SU-DHL-6 (cell line): Measurements from ENCODE around the gene EHMT2.

ENCODE experiments used
- H2AFZ ChIP-seq: fragments of 200-600 bp; sonication (generic); 2 replicates; pipeline ENCODE4 v1.6.1; 2014; ENCODE audit warnings: low read depth, mild to moderate bottlenecking, moderate library complexity, mixed read lengths, antibody characterized with exemption, low read length; ENCODE audit not compliant: severe bottlenecking
- H3F3A ChIP-seq: fragments of 200-600 bp; shearing (Covaris generic); 2 replicates; pipeline ENCODE4 v1.6.0; 2016; ENCODE audit warnings: antibody characterized with exemption, mild to moderate bottlenecking; ENCODE audit not compliant: insufficient read depth
- H3K27ac ChIP-seq: fragments of 200-600 bp; sonication (generic); 2 replicates; pipeline ENCODE4 v1.5.1; 2016; ENCODE audit warnings: low read depth, mild to moderate bottlenecking, low read length, moderate library complexity, mixed read lengths
- H3K27me3 ChIP-seq: fragments of 200-600 bp; sonication (generic), shearing (Covaris generic); 2 replicates; pipeline ENCODE4 v1.6.0; 2014; ENCODE audit warnings: mild to moderate bottlenecking, low read length
- H3K36me3 ChIP-seq: fragments of 200-600 bp; sonication (generic); 2 replicates; pipeline ENCODE4 v1.6.1; 2014; ENCODE audit warnings: mild to moderate bottlenecking, low read length, mixed read lengths
- H3K4me2 ChIP-seq: fragments of 300-600, 200-600 bp; shearing (Covaris generic), sonication (generic); 2 replicates; pipeline ENCODE4 v1.6.0; 2014; ENCODE audit warnings: low read length, low read depth, mild to moderate bottlenecking; ENCODE audit not compliant: poor library complexity, severe bottlenecking
- H3K4me3 ChIP-seq: fragments of 200-600 bp; sonication (generic); 2 replicates; pipeline ENCODE4 v1.5.1; 2014; ENCODE audit warnings: antibody characterized with exemption, low read length, mild to moderate bottlenecking, mixed read lengths; ENCODE audit not compliant: insufficient read depth, poor library complexity, severe bottlenecking
- H3K79me2 ChIP-seq: fragments of 200-600 bp; sonication (generic); 2 replicates; pipeline ENCODE4 v1.6.1; 2014; ENCODE audit warnings: mild to moderate bottlenecking, low read length, moderate library complexity; ENCODE audit not compliant: insufficient read depth
- H3K9ac ChIP-seq: fragments of 200-600 bp; sonication (generic); 2 replicates; pipeline ENCODE4 v1.7.0; 2014; ENCODE audit warnings: mild to moderate bottlenecking, low read length
- H3K9me2 ChIP-seq: fragments of 200-600 bp; sonication (generic); replicated peaks from 2 replicates; pipeline ENCODE4 v1.6.1; 2014; ENCODE audit warnings: low read length; ENCODE audit not compliant: insufficient read depth
- H3K9me3 ChIP-seq: fragments of 200-600 bp; sonication (generic); 2 replicates; pipeline ENCODE4 v1.6.1; 2014; ENCODE audit warnings: low read length, mixed read lengths; ENCODE audit not compliant: insufficient read depth
- H4K20me1 ChIP-seq: fragments of 200-600 bp; sonication (generic); 2 replicates; pipeline ENCODE4 v1.6.1; 2014; ENCODE audit warnings: low read depth, mild to moderate bottlenecking, antibody characterized with exemption, low read length, moderate library complexity, mixed read lengths
- EZH2phosphoT487 ChIP-seq: fragments of 200-600 bp; sonication (generic), shearing (Covaris generic); conservative IDR thresholded peaks from 2 replicates; pipeline ENCODE4 v1.6.1; 2018; ENCODE audit warnings: mild to moderate bottlenecking, antibody characterized with exemption, low read length, moderate library complexity, mixed read lengths
- TF ChIP-seq, protein P1 (sequence below): fragments of 200-600 bp; sonication (generic); IDR thresholded peaks from one replicate; pipeline ENCODE4 v1.5.1; 2017; ENCODE audit warnings: antibody characterized with exemption, mild to moderate bottlenecking, low read length, moderate library complexity; ENCODE audit not compliant: insufficient read depth, poor library complexity, severe bottlenecking

EHMT2 gene

DNA sequence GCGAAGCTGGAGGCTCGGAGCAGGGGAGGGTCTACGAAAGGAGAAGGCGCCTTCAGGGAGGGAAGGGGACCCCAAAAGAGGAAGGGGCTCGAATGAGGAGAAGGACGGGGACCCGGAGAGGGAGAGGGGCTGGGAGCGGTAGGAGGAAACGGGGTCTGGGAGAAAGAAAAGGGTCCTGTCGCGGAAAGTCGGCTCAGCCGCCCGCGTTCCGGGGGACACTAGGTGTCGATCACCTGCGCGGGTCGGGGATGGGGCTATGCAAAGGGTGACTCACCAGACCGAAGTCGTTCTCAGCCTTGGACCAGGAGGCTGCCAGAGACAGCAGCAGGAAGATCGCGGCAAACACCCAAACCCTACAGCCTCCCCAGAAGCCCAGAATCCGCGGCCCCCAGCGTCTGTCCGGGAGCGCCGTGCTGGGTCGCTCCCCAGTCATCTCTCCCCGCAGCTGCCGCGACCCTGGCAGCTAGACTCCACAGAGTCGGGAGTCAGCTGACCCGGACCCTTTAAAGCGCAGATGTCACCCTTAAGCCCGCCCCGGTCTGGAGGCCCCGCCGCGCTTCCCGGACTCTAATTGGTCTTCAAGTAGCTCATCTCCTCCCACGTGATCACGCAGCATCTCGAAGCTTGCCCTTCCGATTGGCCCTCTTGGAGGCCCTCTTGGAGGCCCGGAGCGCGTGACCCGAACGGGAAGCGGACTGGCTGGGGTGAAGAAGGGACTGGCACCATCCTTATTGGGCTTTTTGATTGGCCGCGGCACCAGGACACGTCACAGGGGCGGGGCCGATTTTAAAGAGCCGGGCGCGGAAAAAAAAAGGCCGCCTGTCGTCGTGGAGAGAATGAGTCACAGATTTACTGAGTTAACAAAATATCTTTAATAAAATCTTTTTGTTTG lies 34.9 kb downstream of the EHMT2 start, which contains the start of gene NEU1:
NEU1 (minus strand) TSS at position 478 of the 892 bp plus-strand sequence; CDS start at position 433, 45 bp downstream.
- Histone ChIP-seq H3K79me2 (peaks cover 5% of the 10 kb centered on the region; the same call in 1 of the 2 replicates), H3K27me3 (no peaks in the 10 kb centered on the region), H3K9me3 (no peaks in the 10 kb centered on the region), H3F3A (peaks cover 12% of the 10 kb centered on the region), H2AFZ (peak within 1 kb of the TSS; percentile 89), H3K36me3 (no peaks in the 10 kb centered on the region), H3K9me2 (no peaks in the 10 kb centered on the region), H3K4me3 (peak within 1 kb of the TSS; percentile 74), H3K4me2 (peak within 1 kb of the TSS; percentile 78), H4K20me1 (no peaks in the 10 kb centered on the region), H3K9ac (peak within 1 kb of the TSS; percentile 66), H3K27ac (peak within 1 kb of the TSS; percentile 76)
- TF ChIP-seq, protein P1, sequence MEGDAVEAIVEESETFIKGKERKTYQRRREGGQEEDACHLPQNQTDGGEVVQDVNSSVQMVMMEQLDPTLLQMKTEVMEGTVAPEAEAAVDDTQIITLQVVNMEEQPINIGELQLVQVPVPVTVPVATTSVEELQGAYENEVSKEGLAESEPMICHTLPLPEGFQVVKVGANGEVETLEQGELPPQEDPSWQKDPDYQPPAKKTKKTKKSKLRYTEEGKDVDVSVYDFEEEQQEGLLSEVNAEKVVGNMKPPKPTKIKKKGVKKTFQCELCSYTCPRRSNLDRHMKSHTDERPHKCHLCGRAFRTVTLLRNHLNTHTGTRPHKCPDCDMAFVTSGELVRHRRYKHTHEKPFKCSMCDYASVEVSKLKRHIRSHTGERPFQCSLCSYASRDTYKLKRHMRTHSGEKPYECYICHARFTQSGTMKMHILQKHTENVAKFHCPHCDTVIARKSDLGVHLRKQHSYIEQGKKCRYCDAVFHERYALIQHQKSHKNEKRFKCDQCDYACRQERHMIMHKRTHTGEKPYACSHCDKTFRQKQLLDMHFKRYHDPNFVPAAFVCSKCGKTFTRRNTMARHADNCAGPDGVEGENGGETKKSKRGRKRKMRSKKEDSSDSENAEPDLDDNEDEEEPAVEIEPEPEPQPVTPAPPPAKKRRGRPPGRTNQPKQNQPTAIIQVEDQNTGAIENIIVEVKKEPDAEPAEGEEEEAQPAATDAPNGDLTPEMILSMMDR = no peak
- TF ChIP-seq EZH2phosphoT487 = no peak

DNA sequence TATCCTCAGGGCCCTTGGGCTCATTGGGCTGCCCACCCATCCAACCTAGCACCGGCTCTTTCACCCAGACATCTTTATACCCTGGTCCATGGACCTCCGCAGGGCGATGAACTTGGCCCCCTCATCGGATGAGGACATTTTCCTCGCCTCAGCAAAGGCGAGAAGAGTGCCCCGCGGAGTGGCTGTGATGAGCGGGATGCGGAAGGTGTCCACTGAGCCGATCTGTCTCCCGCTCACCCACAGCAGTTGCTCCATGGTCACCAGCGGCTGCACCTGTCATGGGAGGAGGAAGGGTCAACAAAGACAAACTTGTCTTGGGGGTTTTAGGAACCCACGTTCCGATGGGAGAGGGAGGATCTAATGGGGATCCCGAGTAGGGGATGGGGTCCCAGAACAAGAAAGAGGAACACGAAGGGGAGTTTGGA lies 35.6 kb downstream of the EHMT2 start:
- Histone ChIP-seq H3K27me3 (no peaks in the 10 kb centered on the region), H4K20me1 (no peaks in the 10 kb centered on the region), H2AFZ (no peak overlapping the region), H3K4me2 (peak overlapping the region; percentile 78), H3K9ac (peak overlapping the region; percentile 66), H3K9me2 (no peaks in the 10 kb centered on the region), H3K9me3 (no peaks in the 10 kb centered on the region), H3K79me2 (peaks cover 5% of the 10 kb centered on the region; the same call in 1 of the 2 replicates), H3F3A (peaks cover 12% of the 10 kb centered on the region), H3K4me3 (peak overlapping the region; percentile 64), H3K27ac (no peak overlapping the region), H3K36me3 (no peaks in the 10 kb centered on the region; the same call in 1 of the 2 replicates)
- no peak for TF ChIP-seq EZH2phosphoT487
- TF ChIP-seq, protein P1 = no peak

DNA sequence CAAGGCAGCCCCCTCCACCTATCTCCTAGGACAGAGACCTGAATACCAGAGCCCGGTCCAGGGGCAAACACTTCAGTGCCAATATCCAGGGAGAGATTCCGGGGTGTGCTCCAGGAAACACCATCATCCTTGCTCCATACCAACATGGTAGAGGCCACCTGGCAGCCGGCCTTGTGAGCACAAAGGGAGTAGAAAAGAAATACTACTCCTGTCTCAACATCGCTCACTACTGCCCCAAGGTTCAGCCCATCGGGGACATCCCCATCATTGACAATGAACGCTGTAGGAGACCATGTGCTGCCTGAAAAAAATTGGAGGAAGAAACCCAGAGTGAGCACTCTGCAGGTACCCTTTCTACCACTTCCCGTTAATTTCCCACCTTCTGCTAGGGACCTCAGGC lies 36.3 kb downstream of the EHMT2 start:
- no peaks in the 10 kb centered on the region for H4K20me1 ChIP-seq
- H3K4me2 ChIP-seq = no peak overlapping the region
- H3K4me3 ChIP-seq = no peak overlapping the region
- H3K9ac ChIP-seq = no peak overlapping the region
- no peaks in the 10 kb centered on the region; the same call in 1 of the 2 replicates for H3K36me3 ChIP-seq
- no peak for TF ChIP-seq EZH2phosphoT487
- TF ChIP-seq, protein P1 = no peak
- no peaks in the 10 kb centered on the region for H3K9me2 ChIP-seq
- H3K27ac ChIP-seq = no peak overlapping the region
- H3K9me3 ChIP-seq = no peaks in the 10 kb centered on the region
- no peak overlapping the region for H2AFZ ChIP-seq
- H3F3A ChIP-seq = peaks cover 12% of the 10 kb centered on the region
- H3K27me3 ChIP-seq = no peaks in the 10 kb centered on the region
- peaks cover 5% of the 10 kb centered on the region; the same call in 1 of the 2 replicates for H3K79me2 ChIP-seq
